Activated B cell treated with CpG ODN at 0.5 μM for 24 hours (primary cell): ENCODE data around the gene PRXL2A. TPM values are rescaled to one million over a fixed set of nuclear protein-coding genes. Genes with fewer than 3 reads are reported as not detected.
A peak's percentile ranks its signal among the peaks of the same experiment; 100 is the strongest.

Experiments
- ATAC-seq: fragments of 200-7000 bp; cut with Tn5 transposase; one replicate; pipeline ENCODE4 v1.10.0; 2021; ENCODE audit warnings: low read depth, mild to moderate bottlenecking, moderate library complexity
- CTCF ChIA-PET: fragments of 350-600 bp; sonication (Branson Sonifier 250); formaldehyde crosslinking; loops from one replicate; lab custom pipeline; 2021; ENCODE audit warnings: antibody characterized with exemption; lab: Charles Lee
- POLR2A ChIA-PET: fragments of 350-600 bp; sonication (Branson Sonifier 250); formaldehyde crosslinking; loops from one replicate; lab custom pipeline; 2021; ENCODE audit warnings: antibody characterized with exemption; lab: Charles Lee
- DNase-seq: peaks from one replicate; pipeline ENCODE4 v3.0.0; 2022
- H3K27ac Mint-ChIP-seq: one replicate; pipeline ENCODE4 v1.8.0; 2020; ENCODE audit warnings: mixed read lengths
- H3K27me3 Mint-ChIP-seq: one replicate; pipeline ENCODE4 v1.8.0; 2021; ENCODE audit warnings: mixed read lengths
- H3K36me3 Mint-ChIP-seq: one replicate; pipeline ENCODE4 v1.8.0; 2021; ENCODE audit warnings: low read depth, mixed read lengths
- H3K4me1 Mint-ChIP-seq: one replicate; pipeline ENCODE4 v1.8.0; 2021; ENCODE audit warnings: mixed read lengths
- H3K4me3 Mint-ChIP-seq: one replicate; pipeline ENCODE4 v1.8.0; 2020; ENCODE audit warnings: mild to moderate bottlenecking, mixed read lengths
- H3K9me3 Mint-ChIP-seq: one replicate; pipeline ENCODE4 v1.8.0; 2020; ENCODE audit warnings: mixed read lengths
- CTCF ChIP-seq: fragments of 200-600 bp; IDR thresholded peaks from one replicate; pipeline ENCODE4 v1.8.0; 2022; ENCODE audit warnings: antibody characterized with exemption, mild to moderate bottlenecking
- intact Hi-C: fragments of 100-400 bp; cut with micrococcal nuclease; formaldehyde crosslinking; loops from one replicate; pipeline ENCODE4 v1.15.1; 2024
- total RNA-seq: library from RNA; stranded (reverse); gene quantifications from 2 replicates; pipeline ENCODE4 v1.2.3, GENCODE V29; 2022

The PRXL2A gene
- total RNA-seq, 1 donor from 2014 or later: 8.5 TPM

GRCh38 chr10:80454513-80455460 is 46.4 kb downstream of the PRXL2A start:
- no peak for TF ChIP-seq CTCF
- Mint-ChIP-seq H3K4me1 (peaks cover 55% of the 10 kb centered on the region), H3K27me3 (no peaks in the 10 kb centered on the region), H3K36me3 (peaks cover 4% of the 10 kb centered on the region), H3K27ac (peak overlapping the region; percentile 89), H3K9me3 (no peaks in the 10 kb centered on the region), H3K4me3 (peak overlapping the region; percentile 95)
- ATAC-seq (peak; percentile 22), DNase-seq (peak; percentile 46)
- POLR2A ChIA-PET: interaction anchor here (0.6 to 2.9 kb wide), 7 partner anchors 8 to 144 kb away, joined by 3 to 9 read pairs (median 5); no protein-coding TSS in a partner anchor
- intact Hi-C loops: loop anchor here (1.0 to 10.0 kb wide), 8 partner anchors 8 to 1210 kb away; partner anchors contain the start of genes ANXA11 and TMEM254
- CTCF ChIA-PET: interaction anchor here (1.9 to 2.5 kb wide), 2 partner anchors 10 to 50 kb away, joined by 9 to 19 read pairs; no protein-coding TSS in a partner anchor

GRCh38 chr10:80455461-80456349 is 47.4 kb downstream of the PRXL2A start:
- no peak for ATAC-seq
- intact Hi-C loops: loop anchor here (2.0 to 10.0 kb wide), 3 partner anchors 251 to 1211 kb away; partner anchors contain the start of gene ANXA11

GRCh38 chr10:80457554-80458262 is 49.4 kb downstream of the PRXL2A start:
- CTCF ChIA-PET: interaction anchor here (2.5 kb wide), 1 partner anchor 48 kb away, joined by 19 read pairs; no protein-coding TSS in a partner anchor
- H3K27ac Mint-ChIP-seq: no peak overlapping the region
- TF ChIP-seq CTCF: no peak
- intact Hi-C loops: loop anchor here (10.0 kb wide), 2 partner anchors 523 to 1213 kb away; no protein-coding TSS in a partner anchor
- H3K27me3 Mint-ChIP-seq: no peaks in the 10 kb centered on the region
- H3K9me3 Mint-ChIP-seq: no peaks in the 10 kb centered on the region
- no peak for ATAC-seq
- peaks cover 83% of the 10 kb centered on the region for H3K4me1 Mint-ChIP-seq
- no peak for DNase-seq
- H3K36me3 Mint-ChIP-seq: peaks cover 4% of the 10 kb centered on the region
- POLR2A ChIA-PET: interaction anchor here (2.1 kb wide), 1 partner anchor 15 kb away, joined by 10 read pairs; no protein-coding TSS in a partner anchor
- H3K4me3 Mint-ChIP-seq: no peak overlapping the region

More at GRCh38 chr10:80455461-80456349, 47.4 kb downstream of the PRXL2A start:
- Mint-ChIP-seq H3K4me3 (peak overlapping the region; percentile 95), H3K27me3 (no peaks in the 10 kb centered on the region), H3K27ac (peak overlapping the region; percentile 89), H3K4me1 (peaks cover 64% of the 10 kb centered on the region), H3K36me3 (peaks cover 4% of the 10 kb centered on the region), H3K9me3 (no peaks in the 10 kb centered on the region)
- ChIA-PET CTCF (interaction anchor here (1.9 to 2.5 kb wide), 2 partner anchors 11 to 50 kb away, joined by 9 to 19 read pairs; no protein-coding TSS in a partner anchor), POLR2A (interaction anchor here (0.5 to 2.2 kb wide), 6 partner anchors 16 to 268 kb away, joined by 3 to 10 read pairs (median 4); no protein-coding TSS in a partner anchor)
- no peak for TF ChIP-seq CTCF
- no peak for DNase-seq

GRCh38 chr10:80458263-80458625 is 49.9 kb downstream of the PRXL2A start:
- POLR2A ChIA-PET: no interaction called here

More at GRCh38 chr10:80458263-80458625, 49.9 kb downstream of the PRXL2A start:
- Mint-ChIP-seq H3K27ac (no peak overlapping the region), H3K27me3 (no peaks in the 10 kb centered on the region), H3K4me3 (no peak overlapping the region), H3K9me3 (no peaks in the 10 kb centered on the region), H3K4me1 (peaks cover 87% of the 10 kb centered on the region), H3K36me3 (peaks cover 4% of the 10 kb centered on the region)
- DNase-seq (no peak), ATAC-seq (no peak)
- CTCF ChIA-PET: interaction anchor here (1.1 to 2.3 kb wide), 4 partner anchors 40 to 80 kb away, joined by 3 to 15 read pairs (median 7); no protein-coding TSS in a partner anchor
- no peak for TF ChIP-seq CTCF
- intact Hi-C loops: loop anchor here (10.0 kb wide), 2 partner anchors 523 to 1213 kb away; no protein-coding TSS in a partner anchor
